ENCODE data around the gene PLPPR5. TPM values are rescaled to one million over a fixed set of nuclear protein-coding genes. Genes with fewer than 3 reads are reported as not detected.

The PLPPR5 gene
- total RNA-seq, 4 donors from 2014 or later: 0.12 to 0.13 TPM; not detected in 2

- H3K27ac ChIP-seq: no peak overlapping the region
- H3K4me1 ChIP-seq: no peaks in the 10 kb centered on the region
- TF ChIP-seq POLR2A (IDR thresholded peaks at IDR 0.05) (no peak), CTCF (IDR thresholded peaks at IDR 0.05) (no peak), EP300 (IDR thresholded peaks at IDR 0.05) (no peak), POLR2AphosphoS5 (IDR thresholded peaks at IDR 0.05) (no peak)
- no peak for ATAC-seq
- H3K36me3 ChIP-seq: no peaks in the 10 kb centered on the region
- H3K4me3 ChIP-seq: no peak overlapping the region
- H3K9me3 ChIP-seq: no peaks in the 10 kb centered on the region
- H3K27me3 ChIP-seq: no peaks in the 10 kb centered on the region
- no CpG with 5 or more reads among the region's 1 CpG for WGBS, 2 donors (ENCODE audit: low coverage in 1 of 2)
Measured at GRCh38 chr1:98908980-98909379, 95.7 kb downstream of the PLPPR5 start.

GRCh38 chr1:98906809-98907208 is 97.9 kb downstream of the PLPPR5 start:
- no peaks in the 10 kb centered on the region for H3K27me3 ChIP-seq
- no peak for ATAC-seq
- H3K9me3 ChIP-seq: no peaks in the 10 kb centered on the region
- H3K4me3 ChIP-seq: no peak overlapping the region
- TF ChIP-seq POLR2A (IDR thresholded peaks at IDR 0.05) (no peak), EP300 (IDR thresholded peaks at IDR 0.05) (no peak), POLR2AphosphoS5 (IDR thresholded peaks at IDR 0.05) (no peak), CTCF (IDR thresholded peaks at IDR 0.05) (no peak)
- H3K4me1 ChIP-seq: no peaks in the 10 kb centered on the region
- no peaks in the 10 kb centered on the region for H3K36me3 ChIP-seq
- H3K27ac ChIP-seq: no peak overlapping the region
- WGBS, 2 donors (ENCODE audit: low coverage in 1 of 2): 34% methylated on average over 2 of the region's 2 CpGs; no CpG with 5 or more reads in 1 of the 2 donors

GRCh38 chr1:98906361-98906760 is 98.3 kb downstream of the PLPPR5 start:
- no peaks in the 10 kb centered on the region for H3K9me3 ChIP-seq
- WGBS, 2 donors (ENCODE audit: low coverage in 1 of 2): 79 to 81% methylated on average over 3 of the region's 3 CpGs
- no peak overlapping the region for H3K27ac ChIP-seq
- TF ChIP-seq CTCF (IDR thresholded peaks at IDR 0.05) (no peak), POLR2AphosphoS5 (IDR thresholded peaks at IDR 0.05) (no peak), EP300 (IDR thresholded peaks at IDR 0.05) (no peak), POLR2A (IDR thresholded peaks at IDR 0.05) (no peak)
- H3K36me3 ChIP-seq: no peaks in the 10 kb centered on the region
- ATAC-seq: no peak
- H3K27me3 ChIP-seq: no peaks in the 10 kb centered on the region
- H3K4me1 ChIP-seq: no peaks in the 10 kb centered on the region
- H3K4me3 ChIP-seq: no peak overlapping the region

GRCh38 chr1:98904684-98905083 is 100.0 kb downstream of the PLPPR5 start:
- no peak for ATAC-seq
- Histone ChIP-seq H3K9me3 (no peaks in the 10 kb centered on the region), H3K4me1 (no peaks in the 10 kb centered on the region), H3K4me3 (no peak overlapping the region), H3K27me3 (no peaks in the 10 kb centered on the region), H3K36me3 (no peaks in the 10 kb centered on the region), H3K27ac (no peak overlapping the region)
- 72 to 76% methylated on average over 2 to 4 of the region's 4 CpGs for WGBS, 2 donors (ENCODE audit: low coverage in 1 of 2)
- no peak for TF ChIP-seq POLR2AphosphoS5 (IDR thresholded peaks at IDR 0.05)
- TF ChIP-seq CTCF (IDR thresholded peaks at IDR 0.05): no peak
- TF ChIP-seq POLR2A (IDR thresholded peaks at IDR 0.05): no peak
- no peak for TF ChIP-seq EP300 (IDR thresholded peaks at IDR 0.05)

GRCh38 chr1:98903726-98904125 is 100.9 kb downstream of the PLPPR5 start:
- Histone ChIP-seq H3K27ac (no peak overlapping the region), H3K9me3 (no peaks in the 10 kb centered on the region), H3K36me3 (no peaks in the 10 kb centered on the region), H3K27me3 (no peaks in the 10 kb centered on the region), H3K4me1 (no peaks in the 10 kb centered on the region), H3K4me3 (no peak overlapping the region)
- no peak for ATAC-seq
- no peak for TF ChIP-seq POLR2AphosphoS5 (IDR thresholded peaks at IDR 0.05)
- no peak for TF ChIP-seq POLR2A (IDR thresholded peaks at IDR 0.05)
- TF ChIP-seq CTCF (IDR thresholded peaks at IDR 0.05): no peak
- TF ChIP-seq EP300 (IDR thresholded peaks at IDR 0.05): no peak
- WGBS, 2 donors (ENCODE audit: low coverage in 1 of 2): 80% methylated on average over 1 of the region's 1 CpG; no CpG with 5 or more reads in 1 of the 2 donors

Data from gastroesophageal sphincter (tissue), 4 donors.